Esophagus muscularis mucosa (tissue), 4 donors: ENCODE results near the gene MTCL1.

Experiments used
- CTCF ChIP-seq, 3 experiments: fragments of 200-600 bp in 2 of 3; fragments of 450-650 bp in 1 of 3; sonication (generic) in 2 of 3; IDR thresholded peaks; one replicate each; pipeline ENCODE4 v1.5.1; 2017 to 2019; ENCODE audit warnings: antibody characterized with exemption in 3 of 3, mild to moderate bottlenecking in 2 of 3, moderate library complexity in 1 of 3
- EP300 ChIP-seq: sonication (generic); formaldehyde crosslinking; IDR thresholded peaks from one replicate; pipeline ENCODE4 v1.6.1; 2017; ENCODE audit warnings: antibody characterized with exemption
- POLR2A ChIP-seq: fragments of 450-650 bp; IDR thresholded peaks from one replicate; pipeline ENCODE4 v1.6.1; 2017; ENCODE audit warnings: antibody characterized with exemption, moderate library complexity, mild to moderate bottlenecking, low read depth
- POLR2AphosphoS5 ChIP-seq, 2 donors: sonication (generic); formaldehyde crosslinking; IDR thresholded peaks; one replicate each; pipeline ENCODE4 v1.6.1; 2017; ENCODE audit warnings: antibody characterized with exemption in 2 of 2

- TF ChIP-seq POLR2A (no peak), CTCF (IDR thresholded peaks at IDR 0.05) (no peak), POLR2AphosphoS5 (IDR thresholded peaks at IDR 0.05) (no peak), EP300 (no peak)
Measured at GRCh38 chr18:8668381-8668780, 37.0 kb upstream of the MTCL1 start.
